T-cell (primary cell): ENCODE measurements around the gene INTS4. TPM values are rescaled to one million over a fixed set of nuclear protein-coding genes. Genes with fewer than 3 reads are reported as not detected.
"Not testable (repeated sequence)": the region's sequence is repeated elsewhere in the genome, so short reads cannot be mapped to it uniquely, and the experiment has no call there.

ENCODE experiments used
- ATAC-seq, 4 experiments: fragments of 200-7000 bp in 3 of 4; fragments of 150-1000 bp in 1 of 4; cut with Tn5 transposase; replicated peaks in 1 of 4; 1 replicate in 3 of 4; 2 replicates in 1 of 4; pipeline ENCODE4 v1.10.0; 2021; ENCODE audit warnings: moderate library complexity in 3 of 4, mild to moderate bottlenecking in 2 of 4, moderate number of reproducible peaks in 1 of 4
- CTCF ChIA-PET, 2 donors: fragments of 300-600 bp; sonication (Branson Sonifier 250); formaldehyde crosslinking; loops; one replicate each; lab custom pipeline; 2022; ENCODE audit warnings: antibody characterized with exemption in 2 of 2; lab: Charles Lee
- POLR2A ChIA-PET, 2 donors: fragments of 300-600 bp; sonication (Branson Sonifier 250); formaldehyde crosslinking; loops; one replicate each; lab custom pipeline; 2022; ENCODE audit warnings: antibody characterized with exemption in 2 of 2; lab: Charles Lee
- DNase-seq, 35 experiments: peaks; one replicate each; pipeline versions ENCODE4 v3.0.0 to v3.0.0-alpha.2; 2013 to 2023
- H3K27ac ChIP-seq: one replicate; pipeline ENCODE4 v1.5.1; 2013; ENCODE audit warnings: low read length
- H3K27me3 ChIP-seq, 2 experiments: replicated peaks in 1 of 2; 1 replicate in 1 of 2; 2 replicates in 1 of 2; pipeline versions ENCODE4 v1.6.1 to v1.7.0; 2013; ENCODE audit warnings: low read length in 1 of 2, mixed read lengths in 1 of 2; ENCODE audit not compliant: control insufficient read depth in 2 of 2, insufficient read depth in 2 of 2; ENCODE audit errors: extremely low read depth in 1 of 2
- H3K36me3 ChIP-seq, 2 donors: 1 replicate in 1 of 2; 2 replicates in 1 of 2; pipeline versions ENCODE4 v1.6.1 to v1.7.0; 2013; ENCODE audit warnings: low read length in 1 of 2; ENCODE audit not compliant: control insufficient read depth in 2 of 2, insufficient read depth in 1 of 2; ENCODE audit errors: extremely low read depth in 1 of 2
- H3K4me1 ChIP-seq, 2 experiments: 1 replicate in 1 of 2; 2 replicates in 1 of 2; pipeline versions ENCODE4 v1.6.1 to v1.7.0; 2013; ENCODE audit warnings: low read length in 2 of 2, mixed read lengths in 1 of 2; ENCODE audit not compliant: insufficient read depth in 2 of 2, control insufficient read depth in 1 of 2; ENCODE audit errors: extremely low read depth in 1 of 2
- H3K4me3 ChIP-seq, 2 donors: 1 replicate in 1 of 2; 2 replicates in 1 of 2; pipeline versions ENCODE4 v1.5.1 to v1.7.0; 2013; ENCODE audit warnings: mild to moderate bottlenecking in 2 of 2, low read length in 1 of 2, moderate library complexity in 1 of 2; ENCODE audit not compliant: control insufficient read depth in 1 of 2; ENCODE audit errors: extremely low read depth in 1 of 2
- H3K9me3 ChIP-seq: 2 replicates; pipeline ENCODE4 v1.7.0; 2013
- H3K27ac Mint-ChIP-seq, 2 donors: one replicate each; pipeline ENCODE4 v1.8.0; 2020 to 2021; ENCODE audit warnings: mild to moderate bottlenecking in 2 of 2, mixed read lengths in 2 of 2
- H3K27me3 Mint-ChIP-seq, 2 donors: one replicate each; pipeline ENCODE4 v1.8.0; 2021 to 2022; ENCODE audit warnings: mixed read lengths in 2 of 2
- H3K36me3 Mint-ChIP-seq: one replicate; pipeline ENCODE4 v1.8.0; 2021; ENCODE audit warnings: mixed read lengths
- H3K4me1 Mint-ChIP-seq, 3 donors: one replicate each; pipeline ENCODE4 v1.8.0; 2020 to 2022; ENCODE audit warnings: mixed read lengths in 3 of 3, mild to moderate bottlenecking in 1 of 3
- H3K4me3 Mint-ChIP-seq, 3 donors: one replicate each; pipeline ENCODE4 v1.8.0; 2020 to 2022; ENCODE audit warnings: mild to moderate bottlenecking in 3 of 3, mixed read lengths in 3 of 3, moderate library complexity in 3 of 3
- H3K9me3 Mint-ChIP-seq, 3 donors: one replicate each; pipeline ENCODE4 v1.8.0; 2020 to 2022; ENCODE audit warnings: mixed read lengths in 3 of 3
- WGBS: methylation state at CpG from one replicate; pipeline ENCODE4 v1.1.5; 2013; ENCODE audit warnings: missing lambda C conversion rate; ENCODE audit not compliant: insufficient coverage; 5-methylcytosine and 5-hydroxymethylcytosine counted together
- total RNA-seq, 35 experiments: library from RNA in 6 of 35; stranded (reverse) in 6 of 35; fragments of 120-200 nt in 1 of 35; gene quantifications; one replicate each; pipeline versions ENCODE4 v1.2.1 to v1.2.4 and lab custom pipeline; 2013 to 2026

INTS4 gene, protein sequence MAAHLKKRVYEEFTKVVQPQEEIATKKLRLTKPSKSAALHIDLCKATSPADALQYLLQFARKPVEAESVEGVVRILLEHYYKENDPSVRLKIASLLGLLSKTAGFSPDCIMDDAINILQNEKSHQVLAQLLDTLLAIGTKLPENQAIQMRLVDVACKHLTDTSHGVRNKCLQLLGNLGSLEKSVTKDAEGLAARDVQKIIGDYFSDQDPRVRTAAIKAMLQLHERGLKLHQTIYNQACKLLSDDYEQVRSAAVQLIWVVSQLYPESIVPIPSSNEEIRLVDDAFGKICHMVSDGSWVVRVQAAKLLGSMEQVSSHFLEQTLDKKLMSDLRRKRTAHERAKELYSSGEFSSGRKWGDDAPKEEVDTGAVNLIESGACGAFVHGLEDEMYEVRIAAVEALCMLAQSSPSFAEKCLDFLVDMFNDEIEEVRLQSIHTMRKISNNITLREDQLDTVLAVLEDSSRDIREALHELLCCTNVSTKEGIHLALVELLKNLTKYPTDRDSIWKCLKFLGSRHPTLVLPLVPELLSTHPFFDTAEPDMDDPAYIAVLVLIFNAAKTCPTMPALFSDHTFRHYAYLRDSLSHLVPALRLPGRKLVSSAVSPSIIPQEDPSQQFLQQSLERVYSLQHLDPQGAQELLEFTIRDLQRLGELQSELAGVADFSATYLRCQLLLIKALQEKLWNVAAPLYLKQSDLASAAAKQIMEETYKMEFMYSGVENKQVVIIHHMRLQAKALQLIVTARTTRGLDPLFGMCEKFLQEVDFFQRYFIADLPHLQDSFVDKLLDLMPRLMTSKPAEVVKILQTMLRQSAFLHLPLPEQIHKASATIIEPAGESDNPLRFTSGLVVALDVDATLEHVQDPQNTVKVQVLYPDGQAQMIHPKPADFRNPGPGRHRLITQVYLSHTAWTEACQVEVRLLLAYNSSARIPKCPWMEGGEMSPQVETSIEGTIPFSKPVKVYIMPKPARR
- 10 to 100 TPM; 57.5 to 79.2 (median 62.6) TPM for total RNA-seq
- total RNA-seq (2013), result 55.1 TPM
- total RNA-seq (lab: John Stamatoyannopoulos, UW), result 30.1 to 88.8 (median 58.2) reads per million in 29 experiments

DNA sequence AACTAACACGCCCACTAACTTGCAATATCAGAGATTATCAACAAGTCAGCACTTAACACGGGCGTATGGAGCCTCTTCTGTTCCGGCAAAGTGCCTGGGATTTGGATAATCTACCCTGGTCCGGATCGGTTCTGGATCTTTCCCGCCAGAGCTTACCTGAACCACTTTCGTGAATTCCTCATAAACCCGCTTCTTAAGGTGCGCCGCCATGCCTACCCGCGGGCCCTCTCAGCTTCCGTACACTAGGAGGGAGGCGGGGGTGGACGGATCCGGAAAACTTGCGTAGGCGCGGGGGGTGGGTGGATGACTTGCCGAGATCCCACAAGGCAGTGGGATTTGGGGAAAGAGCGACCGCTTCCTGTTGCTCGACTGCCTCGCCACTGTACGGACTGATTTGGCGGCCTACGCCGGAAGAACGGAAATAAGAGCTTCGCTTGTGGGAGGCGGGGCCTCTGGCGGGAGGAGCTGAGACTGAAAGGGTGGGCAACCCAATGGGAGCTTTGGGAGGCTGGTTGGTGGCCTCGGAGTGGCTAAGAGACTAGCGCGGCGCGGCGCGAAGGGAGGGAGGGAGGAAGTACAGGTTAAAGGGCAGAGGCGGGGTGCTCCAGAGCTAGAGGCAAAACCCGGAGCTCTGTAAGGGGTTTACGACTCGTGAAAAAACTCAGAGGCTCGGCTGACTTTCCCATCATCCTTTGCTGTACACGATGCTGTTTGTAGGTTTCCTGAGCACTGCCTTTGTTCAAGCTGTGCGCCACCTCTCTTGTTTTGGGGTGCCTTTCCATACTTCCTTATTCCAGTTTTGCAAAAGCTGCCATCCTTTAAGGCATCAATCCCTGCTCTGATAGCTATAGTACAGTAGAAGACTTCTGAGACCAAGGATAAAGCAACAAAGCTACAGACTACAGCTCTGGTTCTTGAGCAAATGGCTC, at the start of gene INTS4:
Gene INTS4, minus strand, starts transcription at position 235 of the 929 bp plus-strand sequence. Its CDS starts 25 bp downstream, at position 210.
- ATAC-seq (peak; percentile 95 to 98 (median 98)), DNase-seq (peak; percentile 92 to 99 (median 98))
- Mint-ChIP-seq H3K36me3 (peaks cover 3% of the 10 kb centered on the region), H3K4me1 (peaks cover 21 to 35% (median 32%) of the 10 kb centered on the region in 3 donors), H3K27me3 (no peaks in the 10 kb centered on the region), H3K9me3 (no peaks in the 10 kb centered on the region), H3K4me3 (peak within 1 kb of the TSS; percentile 87 to 92 (median 88)), H3K27ac (peak within 1 kb of the TSS; percentile 94 to 98)
- no peaks in the 10 kb centered on the region for H3K27me3 ChIP-seq
- peaks cover 0 to 13% of the 10 kb centered on the region in 2 donors for H3K36me3 ChIP-seq
- under 1% methylated on average over 46 of the region's 47 CpGs for WGBS
- ChIA-PET CTCF (interaction anchor here (0.5 to 1.8 kb wide), 17 partner anchors 10 to 1074 kb away, joined by 3 to 12 read pairs (median 5); partner anchors contain the start of genes ALG8 (in 1 of the 2), KCTD21 (in 1 of the 2) and NDUFC2 (in 1 of the 2)), POLR2A (interaction anchor here (0.5 to 1.1 kb wide), 12 partner anchors 14 to 948 kb away, joined by 3 to 16 read pairs (median 6); partner anchors contain the start of genes ALG8 (in 1 of the 2), KCTD21 (in 1 of the 2), NARS2 (in 1 of the 2) and USP35 (in 1 of the 2))
- H3K27ac ChIP-seq, result peak within 1 kb of the TSS; percentile 84
- peak within 1 kb of the TSS; percentile 70 to 75 for H3K4me3 ChIP-seq
- H3K9me3 ChIP-seq, result no peaks in the 10 kb centered on the region
- H3K4me1 ChIP-seq, result peaks cover 11 to 15% of the 10 kb centered on the region in 2 experiments

DNA sequence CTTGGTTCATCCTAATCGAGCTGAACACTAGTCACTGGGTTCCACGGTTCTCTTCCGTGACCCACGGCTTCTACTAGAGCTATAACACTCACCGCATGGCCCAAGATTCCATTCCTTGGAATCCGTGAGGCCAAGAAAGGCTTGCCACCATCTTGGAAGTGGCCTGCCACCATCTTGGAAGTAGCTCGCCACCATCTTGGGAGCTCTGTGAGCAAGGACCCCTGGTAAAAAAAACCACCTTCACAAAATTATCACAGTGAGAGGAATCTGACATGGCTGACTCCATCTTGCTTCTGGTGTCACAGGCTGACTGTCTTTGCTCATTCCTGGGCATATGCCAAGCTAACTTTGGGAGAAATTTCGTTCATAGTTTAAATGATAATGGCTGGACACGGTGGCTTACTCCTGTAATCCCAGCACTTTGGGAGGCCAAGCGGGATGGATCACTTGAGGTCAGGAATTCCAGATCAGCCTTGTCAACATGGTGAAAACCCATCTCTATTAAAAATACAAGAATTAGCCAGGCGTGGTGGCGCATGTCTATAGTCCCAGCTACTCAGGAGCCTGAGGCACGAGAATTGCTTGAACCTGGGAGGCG, 47.5 kb upstream of the INTS4 start:
- Histone ChIP-seq H3K36me3 (no peaks in the 10 kb centered on the region), H3K4me3 (no peak overlapping the region), H3K9me3 (no peaks in the 10 kb centered on the region), H3K27ac (no peak overlapping the region), H3K4me1 (peaks cover 3 to 15% of the 10 kb centered on the region in 2 experiments), H3K27me3 (peaks cover 0 to 2% of the 10 kb centered on the region in 2 experiments)
- Mint-ChIP-seq H3K27me3 (no peaks in the 10 kb centered on the region), H3K27ac (no peak overlapping the region), H3K4me1 (peaks cover 16 to 22% (median 21%) of the 10 kb centered on the region in 3 donors), H3K4me3 (no peak overlapping the region), H3K36me3 (no peaks in the 10 kb centered on the region), H3K9me3 (no peaks in the 10 kb centered on the region)
- ChIA-PET POLR2A (no interaction called here), CTCF (interaction anchor here in 1 of 2 donors (0.6 kb wide), 1 partner anchor 37 kb away, joined by 4 read pairs; no protein-coding TSS in a partner anchor)
- WGBS, result 96% methylated on average over 6 of the region's 14 CpGs
- no peak for ATAC-seq
- DNase-seq, result no peak

DNA sequence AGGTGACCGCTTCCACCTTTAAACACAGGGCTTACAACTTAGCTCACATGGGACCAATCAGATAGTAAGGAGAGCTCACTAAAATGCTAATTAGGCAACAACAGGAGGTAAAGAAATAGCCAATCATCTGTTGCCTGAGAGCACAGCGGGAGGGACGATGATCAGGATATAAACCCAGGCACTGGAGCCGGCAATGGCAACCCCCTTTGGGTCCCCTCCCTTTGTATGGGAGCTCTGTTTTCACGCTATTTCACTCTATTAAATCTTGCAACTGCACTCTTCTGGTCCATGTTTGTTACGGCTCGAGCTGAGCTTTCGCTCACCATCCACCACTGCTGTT, 46.9 kb upstream of the INTS4 start:
- H3K27ac Mint-ChIP-seq, ATAC-seq, H3K27ac ChIP-seq, POLR2A ChIA-PET, H3K9me3 ChIP-seq, H3K36me3 ChIP-seq, H3K4me3 ChIP-seq, DNase-seq, CTCF ChIA-PET, H3K27me3 Mint-ChIP-seq, H3K36me3 Mint-ChIP-seq, H3K4me3 Mint-ChIP-seq, H3K9me3 Mint-ChIP-seq, H3K27me3 ChIP-seq: not testable (repeated sequence)
- 97% methylated on average over 7 of the region's 8 CpGs for WGBS
- peaks cover 16 to 20% (median 19%) of the 10 kb centered on the region in 3 donors for H3K4me1 Mint-ChIP-seq
- peaks cover 3 to 13% of the 10 kb centered on the region in 2 experiments for H3K4me1 ChIP-seq

DNA sequence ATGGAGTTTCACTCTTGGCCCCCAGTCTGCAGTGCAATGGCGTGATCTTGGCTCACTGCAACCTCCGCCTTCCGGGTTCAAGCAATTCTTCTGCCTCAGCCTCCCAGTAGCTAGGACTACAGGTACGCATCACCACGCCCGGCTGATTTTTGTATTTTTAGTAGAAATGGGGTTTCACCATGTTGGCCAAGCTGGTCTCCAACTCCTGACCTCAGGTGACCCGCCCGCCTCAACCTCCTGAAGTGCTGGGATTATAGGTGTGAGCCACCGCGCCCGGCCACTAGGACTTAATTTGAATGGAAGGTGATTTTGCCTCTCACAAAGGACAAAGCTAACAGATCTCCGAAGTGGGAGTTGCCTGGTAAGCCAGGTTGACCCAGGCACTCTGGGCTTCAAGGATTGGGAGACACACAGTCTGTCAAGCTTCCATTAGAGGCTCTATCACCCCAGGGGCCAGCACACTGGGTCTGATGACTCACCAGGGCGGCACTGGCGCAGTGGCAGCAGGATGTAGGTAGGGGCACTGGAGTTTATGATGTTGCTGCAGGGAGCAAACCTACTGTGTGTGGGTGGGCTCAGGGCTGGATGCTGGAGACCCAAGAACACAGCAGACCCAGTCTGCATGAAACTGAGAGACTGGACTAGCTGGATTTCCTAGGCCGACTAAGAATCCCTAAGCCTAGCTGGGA, 46.4 kb upstream of the INTS4 start:
- Histone ChIP-seq H3K4me1 (peaks cover 1 to 8% of the 10 kb centered on the region in 2 experiments), H3K9me3 (no peaks in the 10 kb centered on the region), H3K4me3 (no peak overlapping the region), H3K27ac (no peak overlapping the region), H3K36me3 (no peaks in the 10 kb centered on the region), H3K27me3 (peaks cover 0 to 2% of the 10 kb centered on the region in 2 experiments)
- H3K4me3 Mint-ChIP-seq, result no peak overlapping the region
- ChIA-PET CTCF (no interaction called here), POLR2A (no interaction called here)
- H3K9me3 Mint-ChIP-seq, result no peaks in the 10 kb centered on the region
- ATAC-seq (no peak), DNase-seq (no peak)
- H3K4me1 Mint-ChIP-seq, result peaks cover 13 to 15% (median 14%) of the 10 kb centered on the region in 3 donors
- no peaks in the 10 kb centered on the region for H3K27me3 Mint-ChIP-seq
- H3K27ac Mint-ChIP-seq, result no peak overlapping the region
- WGBS, result 100% methylated on average over 7 of the region's 15 CpGs
- no peaks in the 10 kb centered on the region for H3K36me3 Mint-ChIP-seq
